Endometrial microvascular endothelial cells (primary cell): ENCODE data around the gene AKT1. TPM values are rescaled to one million over a fixed set of nuclear protein-coding genes. Genes with fewer than 3 reads are reported as not detected.

ENCODE experiments used
- total RNA-seq: library from RNA; depleted of rRNA; stranded (reverse); fragments of >200 nt; gene quantifications from one replicate; pipeline ENCODE4 v1.2.3, GENCODE V29; 2015; ENCODE audit errors: inconsistent ontology term

AKT1 gene
- total RNA-seq, 1 donor from 2014 or later = 181 TPM

Other genes with a start within 250 kb of the AKT1 start
- not detected for gene C14orf180, start 216.0 kb downstream of the AKT1 start, total RNA-seq
- gene TMEM179, start 191.0 kb downstream of the AKT1 start, total RNA-seq = not detected
- gene INF2, start 106.1 kb downstream of the AKT1 start, total RNA-seq = 79.4 TPM
- gene ADSS1, start 71.5 kb downstream of the AKT1 start, total RNA-seq = not detected
- gene SIVA1, start 42.6 kb downstream of the AKT1 start, total RNA-seq = 250 TPM
- 3.1 TPM for gene ZBTB42, start 5.4 kb upstream of the AKT1 start, total RNA-seq
- 20.1 TPM for gene CEP170B, start 69.5 kb upstream of the AKT1 start, total RNA-seq
- gene PLD4, start 129.1 kb upstream of the AKT1 start, total RNA-seq = not detected
- 41.5 TPM for gene AHNAK2, start 182.6 kb upstream of the AKT1 start, total RNA-seq
- 5.0 TPM for gene CLBA1, start 190.0 kb upstream of the AKT1 start, total RNA-seq
- 58.8 TPM for gene CDCA4, start 225.3 kb upstream of the AKT1 start, total RNA-seq